GM18951 (cell line): Measurements from ENCODE around the gene UBE4B.
"Not testable (repeated sequence)": the region's sequence is repeated elsewhere in the genome, so short reads cannot be mapped to it uniquely, and the experiment has no call there.

Source experiments
- POLR2A ChIP-seq: IDR thresholded peaks from 4 replicates; pipeline ENCODE4 v1.6.1; 2011; ENCODE audit warnings: mild to moderate bottlenecking; ENCODE audit not compliant: insufficient read length, insufficient read depth; ENCODE audit errors: extremely low read depth
- in situ Hi-C: fragments of 300-500 bp; cut with MboI; formaldehyde crosslinking; loops from one replicate; pipeline ENCODE4 v1.12.0; 2022; ENCODE audit warnings: low sequenced_read_pairs, mixed read lengths, inconsistent platforms; ENCODE audit not compliant: unreplicated experiment

Gene UBE4B

DNA sequence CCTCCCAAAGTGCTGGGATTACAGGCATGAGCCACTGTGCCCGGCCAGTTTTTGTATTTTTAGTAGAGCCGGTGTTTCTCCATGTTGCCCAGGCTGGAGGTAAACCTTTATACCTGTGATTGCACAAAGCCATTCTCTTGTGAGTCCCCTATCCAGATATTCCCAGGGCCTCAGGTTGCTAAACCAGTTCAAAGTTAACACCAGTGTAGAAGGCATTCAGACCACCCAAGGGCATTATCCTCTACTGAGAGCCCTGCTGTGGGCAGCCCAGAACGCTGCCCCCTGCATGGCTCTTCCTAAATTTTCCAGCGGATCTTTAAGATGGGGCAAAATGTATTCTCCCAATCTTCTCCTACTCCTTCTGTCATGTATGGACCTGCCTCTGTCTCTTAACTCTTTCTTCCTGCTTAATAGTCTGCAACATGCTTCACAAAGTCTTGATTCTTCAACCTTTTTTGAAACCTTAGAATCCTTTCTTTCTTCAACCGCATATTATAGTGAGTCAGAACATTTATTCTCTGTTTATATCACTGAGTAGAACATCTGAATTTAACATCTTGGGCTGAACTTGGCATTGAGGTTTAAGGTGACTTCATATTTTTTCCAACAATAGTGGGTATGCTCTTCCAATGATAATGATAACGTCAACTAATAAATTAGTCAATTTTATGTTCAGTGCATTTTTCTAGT lies 36.0 kb downstream of the UBE4B start:
- in situ Hi-C loops = no loop called here
- no peak for TF ChIP-seq POLR2A

DNA sequence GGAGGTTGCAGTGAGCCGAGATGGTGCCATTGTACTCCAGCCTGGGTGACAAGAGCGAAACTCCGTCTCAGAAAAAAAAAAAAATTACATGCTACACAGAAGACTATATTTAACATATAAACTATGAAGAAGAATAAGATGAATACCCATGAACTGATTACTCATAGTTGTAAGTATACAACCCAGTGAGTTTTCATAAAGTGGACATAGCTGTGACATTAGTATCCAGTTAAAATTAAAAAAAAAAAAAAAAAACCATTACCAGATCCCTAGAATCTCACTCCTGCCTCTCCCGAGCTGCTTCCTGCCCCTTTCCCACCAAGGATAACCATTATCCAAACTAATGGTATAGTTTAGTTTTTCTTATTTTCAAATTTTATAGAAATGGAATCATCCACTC lies 37.4 kb downstream of the UBE4B start:
- in situ Hi-C loops = no loop called here

DNA sequence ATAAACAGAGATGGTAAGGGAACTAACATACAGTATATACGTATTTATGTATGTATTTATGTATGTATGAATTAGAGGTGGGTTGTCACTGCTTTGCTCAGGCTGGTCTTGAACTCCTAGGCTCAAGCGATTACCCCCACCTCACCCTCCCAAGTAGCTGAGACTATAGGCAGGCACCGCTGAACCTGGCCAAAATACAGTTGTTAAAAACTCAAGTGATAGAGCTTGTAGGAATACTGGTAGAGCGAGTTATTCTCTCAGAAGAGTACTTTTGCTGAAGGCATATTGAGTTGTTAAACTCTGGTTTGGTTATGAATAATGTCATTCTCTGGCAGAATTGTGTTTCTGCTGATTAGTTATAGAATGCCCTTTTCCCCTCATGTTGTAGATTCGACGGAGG lies 38.9 kb downstream of the UBE4B start:
- no peak for TF ChIP-seq POLR2A
- in situ Hi-C loops = no loop called here

More for the DNA sequence above, 37.4 kb downstream of the UBE4B start:
- TF ChIP-seq POLR2A = no peak

DNA sequence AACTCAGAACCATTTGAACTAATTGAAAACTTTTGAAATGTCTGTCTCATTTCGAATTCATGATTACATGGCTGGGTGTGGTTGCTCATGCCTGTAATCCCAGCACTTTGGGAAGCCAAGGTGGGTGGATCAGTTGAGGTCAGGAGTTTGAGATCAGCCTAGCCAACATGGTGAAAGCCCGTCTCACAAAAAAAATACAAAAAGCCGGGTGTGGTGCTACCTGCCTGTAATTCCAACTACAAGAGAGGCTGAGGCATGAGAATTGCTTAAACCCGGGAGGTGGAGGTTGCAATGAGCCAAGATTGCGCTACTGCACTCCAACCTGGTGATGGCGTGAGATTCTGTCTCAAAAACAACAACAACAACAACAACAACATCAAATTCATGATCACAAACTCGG lies 40.6 kb downstream of the UBE4B start:
- in situ Hi-C loops = not testable (repeated sequence)

DNA sequence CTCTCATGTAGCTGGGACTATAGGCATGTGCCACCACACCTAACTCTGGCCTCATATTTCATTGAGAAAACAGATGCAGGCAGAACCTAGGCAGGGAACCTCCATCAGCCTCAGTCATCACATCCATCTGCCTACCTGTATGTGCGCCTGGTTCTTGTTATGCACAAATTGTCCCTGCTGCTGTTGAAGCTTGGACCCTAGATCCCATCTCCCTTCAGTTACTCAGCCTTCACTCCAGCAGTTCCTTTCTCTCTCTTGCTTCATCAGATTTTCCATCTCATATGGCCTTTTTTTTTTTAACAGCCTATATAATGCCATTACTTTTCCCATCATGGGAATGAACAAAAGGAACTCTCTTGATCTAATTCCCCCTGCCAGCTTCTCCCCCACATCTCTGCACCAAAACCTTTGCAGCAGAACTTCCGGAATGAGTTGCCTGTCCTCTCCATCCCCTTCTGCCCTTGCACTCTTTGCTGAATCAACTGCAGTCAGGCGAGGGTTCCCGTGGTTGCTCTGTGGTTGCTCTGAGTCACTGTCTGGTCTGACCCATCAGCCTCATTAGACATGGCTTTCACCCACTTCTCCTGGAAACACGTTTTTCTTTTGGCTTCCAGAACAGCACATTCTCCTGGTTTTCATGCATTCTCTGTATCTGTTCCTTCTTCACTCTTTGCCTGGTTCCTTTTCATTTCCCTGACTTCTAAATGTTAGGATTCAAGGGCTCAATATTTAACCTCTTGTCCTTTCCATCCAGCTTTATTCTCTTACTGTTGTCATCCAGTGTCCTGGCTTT lies 41.5 kb downstream of the UBE4B start:
- in situ Hi-C loops = no loop called here
- no peak for TF ChIP-seq POLR2A

DNA sequence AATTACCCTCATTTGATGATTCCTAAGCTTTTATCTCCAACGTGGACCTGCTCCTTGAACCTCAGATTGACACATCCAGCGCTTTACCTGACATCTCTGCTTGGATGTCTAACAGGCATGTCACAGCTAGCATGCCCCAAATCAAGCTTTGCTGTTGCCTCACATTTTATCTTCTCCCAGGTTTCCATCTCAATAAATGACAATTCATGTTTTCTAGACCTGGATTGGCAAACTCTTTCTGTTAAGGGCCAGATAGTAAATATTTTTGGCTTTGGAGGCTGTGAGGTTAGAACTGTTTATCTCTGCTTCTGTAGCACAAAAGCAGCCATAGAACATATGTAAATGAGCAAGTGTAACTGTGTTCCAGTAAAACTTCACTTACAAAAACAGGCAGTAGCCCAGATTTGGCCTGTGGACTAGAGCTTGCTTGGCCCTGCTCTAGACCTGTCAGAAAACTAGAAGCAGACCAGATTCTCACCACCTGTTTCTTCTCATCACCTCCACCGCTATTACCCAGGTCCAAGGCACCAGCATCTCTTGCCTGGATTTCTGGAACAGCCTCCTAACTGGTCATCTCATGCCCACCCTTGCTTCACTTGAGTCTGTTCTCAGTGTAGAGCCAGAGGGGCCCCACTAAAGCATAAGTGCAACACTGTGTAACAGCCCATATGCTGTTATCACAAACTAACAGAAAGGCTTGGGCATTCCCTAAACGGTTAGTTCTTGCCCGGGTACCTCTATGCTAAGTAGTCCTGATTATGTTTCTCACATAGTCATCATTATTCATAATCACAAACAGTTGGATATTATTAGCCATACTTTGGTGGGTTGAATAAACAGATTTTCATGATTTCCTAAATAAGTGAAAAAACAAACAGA lies 42.3 kb downstream of the UBE4B start:
- in situ Hi-C loops = no loop called here
- no peak for TF ChIP-seq POLR2A

DNA sequence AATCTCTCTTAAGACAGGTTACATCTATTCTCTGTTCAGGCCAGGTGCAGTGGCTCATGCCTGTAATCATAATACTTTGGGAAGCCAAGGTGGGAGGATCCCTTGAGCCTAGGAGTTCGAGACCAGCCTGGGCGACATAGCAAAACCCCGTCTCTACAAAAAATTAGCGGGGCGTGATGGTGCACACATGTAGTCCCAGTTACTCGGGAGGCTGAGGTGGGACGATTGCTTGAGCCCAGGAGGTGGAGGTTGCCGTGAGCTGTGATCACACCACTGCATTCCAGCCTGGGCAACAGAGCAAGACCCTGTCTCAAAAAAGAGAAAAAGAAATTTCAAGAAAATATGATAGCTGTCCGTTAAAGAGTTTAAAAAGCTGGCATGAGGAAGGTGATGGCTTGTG lies 43.0 kb downstream of the UBE4B start:
- TF ChIP-seq POLR2A = no peak

DNA sequence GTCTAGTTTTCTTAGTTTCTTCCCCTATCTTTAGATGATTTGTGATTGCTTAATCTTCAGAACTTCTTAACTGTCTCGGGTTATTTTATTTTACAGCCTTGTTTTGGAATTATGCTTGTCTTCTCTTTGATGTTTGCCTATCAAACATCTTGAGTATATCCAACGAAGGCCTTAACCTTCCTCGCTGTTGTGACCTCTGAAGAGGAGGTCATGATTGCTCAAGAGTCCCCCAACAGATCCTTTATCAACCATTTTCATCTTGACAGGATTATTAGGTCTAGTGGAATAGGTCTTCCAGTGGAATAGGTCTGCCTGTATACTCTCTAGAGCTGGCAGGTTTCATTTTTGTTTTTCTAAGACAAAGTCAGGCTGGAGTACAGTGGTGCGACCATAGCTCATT lies 45.7 kb downstream of the UBE4B start:
- no peak for TF ChIP-seq POLR2A
- in situ Hi-C loops = no loop called here

More for the DNA sequence above, 43.0 kb downstream of the UBE4B start:
- in situ Hi-C loops = no loop called here

DNA sequence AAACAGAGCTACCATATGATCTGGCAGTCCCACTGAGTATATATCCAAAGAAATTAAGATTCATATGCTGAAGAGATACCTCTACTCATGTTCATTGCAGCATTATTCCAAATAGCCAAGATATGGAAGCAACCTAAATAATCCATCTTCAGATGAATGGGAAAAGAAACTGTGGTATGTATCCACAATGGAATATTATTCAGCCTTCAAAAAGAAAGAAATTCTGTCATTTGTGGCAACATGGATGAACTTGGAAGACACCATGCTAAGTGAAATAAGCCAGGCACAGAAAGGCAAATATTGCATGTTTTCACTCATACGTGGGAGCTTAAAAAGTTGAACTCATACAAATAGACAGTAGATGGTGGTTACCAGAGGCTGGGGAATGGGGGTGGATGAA lies 47.8 kb downstream of the UBE4B start:
- TF ChIP-seq POLR2A = no peak
- in situ Hi-C loops = no loop called here

DNA sequence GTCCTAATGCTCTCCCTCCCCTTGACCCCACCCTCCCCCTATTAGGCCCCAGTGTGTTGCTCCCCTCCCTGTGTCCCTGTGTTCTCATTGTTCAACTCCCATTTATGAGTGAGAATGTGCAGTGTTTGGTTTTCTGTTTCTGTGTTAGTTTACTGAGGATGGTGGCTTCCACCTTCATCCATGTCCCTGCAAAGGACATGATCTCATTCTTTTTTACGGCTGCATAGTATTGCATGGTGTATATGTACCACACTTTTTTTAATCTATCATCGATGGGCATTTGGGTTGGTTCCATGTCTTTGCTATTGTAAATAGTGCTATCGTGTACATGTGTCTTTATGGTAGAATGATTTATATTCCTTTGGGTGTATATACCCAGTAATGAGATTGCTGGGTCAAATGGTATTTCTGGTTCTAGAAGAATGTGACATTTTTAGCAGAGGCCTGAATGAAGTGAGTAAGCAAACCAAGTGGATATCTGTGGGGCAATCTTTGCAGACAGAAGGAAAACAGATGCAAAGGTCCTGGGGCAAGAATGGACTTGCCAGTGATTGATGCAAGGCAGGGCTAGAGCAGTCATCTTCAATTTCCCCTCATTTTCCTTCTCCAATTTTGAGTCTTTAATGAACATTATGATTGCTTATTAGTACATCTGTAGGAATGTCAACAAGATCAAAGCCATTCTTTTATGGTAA lies 50.2 kb downstream of the UBE4B start:
- in situ Hi-C loops = no loop called here
- TF ChIP-seq POLR2A = no peak

DNA sequence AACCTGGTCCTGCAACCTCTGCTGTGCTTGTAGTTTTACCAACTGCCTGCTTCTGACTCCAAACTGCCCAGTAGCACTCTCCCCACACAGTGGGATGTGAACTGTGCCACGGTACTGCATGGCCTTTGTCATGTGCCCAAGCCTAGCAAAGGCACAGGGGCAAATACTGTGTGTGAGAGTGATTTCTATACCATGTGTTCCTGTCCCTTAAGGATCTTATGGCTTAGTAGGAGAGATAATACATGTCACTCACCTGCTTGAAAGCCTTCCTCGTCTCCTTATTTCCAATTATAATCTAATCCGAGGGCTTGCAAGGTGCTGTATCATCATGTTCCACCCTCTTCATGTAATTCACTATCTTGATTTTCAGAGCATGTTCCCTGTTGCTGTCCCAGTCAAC lies 51.3 kb downstream of the UBE4B start:
- TF ChIP-seq POLR2A = no peak
- in situ Hi-C loops = no loop called here

DNA sequence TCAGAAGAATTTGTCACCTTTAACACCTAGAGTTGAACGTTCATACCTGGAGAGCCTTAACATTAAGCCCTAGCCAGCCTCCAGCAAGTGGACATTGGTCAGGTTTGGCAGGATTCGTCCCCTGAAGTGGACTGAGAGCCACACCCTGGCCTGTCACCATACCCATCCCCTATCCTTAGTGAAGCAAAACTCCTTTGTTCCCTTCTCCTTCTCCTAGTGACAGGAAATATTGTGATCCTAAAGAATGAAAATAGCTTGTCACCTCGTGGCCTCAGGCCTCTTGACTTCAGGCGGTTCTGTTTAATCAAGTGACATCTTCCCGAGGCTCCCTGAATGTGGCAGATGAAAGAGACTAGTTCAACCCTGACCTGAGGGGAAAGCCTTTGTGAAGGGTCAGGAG lies 52.3 kb downstream of the UBE4B start:
- no peak for TF ChIP-seq POLR2A
- in situ Hi-C loops = no loop called here

DNA sequence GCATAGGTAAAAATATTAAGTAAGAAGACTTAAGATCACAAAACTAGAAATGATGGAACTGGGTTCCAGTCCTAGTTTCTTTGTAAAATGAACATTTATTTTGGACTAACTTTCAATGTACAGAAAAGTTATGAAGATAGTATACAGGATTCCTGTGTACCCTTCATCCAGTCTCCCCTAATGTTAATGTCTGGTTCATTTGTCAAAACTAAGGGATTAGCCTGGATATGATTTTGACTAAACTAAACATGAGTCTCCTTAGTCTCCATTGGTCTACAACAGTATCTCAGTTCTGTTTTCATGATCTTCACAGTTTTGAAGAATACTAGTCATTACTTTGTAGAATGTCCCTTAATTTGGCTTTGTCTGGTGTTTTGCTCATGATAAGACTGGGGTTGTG lies 54.5 kb downstream of the UBE4B start:
- no peak for TF ChIP-seq POLR2A
- in situ Hi-C loops = no loop called here
